ENCODE results near the gene FAM219A.
A peak's percentile ranks its signal among the peaks of the same experiment; 100 is the strongest.
"Not testable (repeated sequence)": the region's sequence is repeated elsewhere in the genome, so short reads cannot be mapped to it uniquely, and the experiment has no call there.

FAM219A gene

GRCh38 chr9:34440017-34440416 lies 18.4 kb downstream of the FAM219A start:
- DNase-seq, result no peak

DNA sequence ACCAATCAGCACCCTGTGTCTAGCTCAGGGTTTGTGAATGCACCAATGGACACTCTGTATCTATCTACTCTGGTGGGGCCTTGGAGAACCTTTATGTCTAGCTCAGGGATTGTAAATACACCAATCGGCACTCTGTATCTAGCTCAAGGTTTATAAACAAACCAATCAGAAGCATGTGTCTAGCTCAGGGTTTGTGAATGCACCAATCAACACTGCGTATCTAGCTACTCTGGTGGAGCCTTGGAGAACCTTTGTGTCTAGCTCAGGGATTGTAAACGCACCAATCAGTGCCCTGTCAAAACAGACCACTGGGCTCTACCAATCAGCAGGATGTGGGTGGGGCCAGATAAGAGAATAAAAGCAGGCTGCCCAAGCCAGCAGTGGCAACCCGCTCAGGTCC lies 19.9 kb downstream of the FAM219A start:
- DNase-seq, result not testable (repeated sequence)

DNA sequence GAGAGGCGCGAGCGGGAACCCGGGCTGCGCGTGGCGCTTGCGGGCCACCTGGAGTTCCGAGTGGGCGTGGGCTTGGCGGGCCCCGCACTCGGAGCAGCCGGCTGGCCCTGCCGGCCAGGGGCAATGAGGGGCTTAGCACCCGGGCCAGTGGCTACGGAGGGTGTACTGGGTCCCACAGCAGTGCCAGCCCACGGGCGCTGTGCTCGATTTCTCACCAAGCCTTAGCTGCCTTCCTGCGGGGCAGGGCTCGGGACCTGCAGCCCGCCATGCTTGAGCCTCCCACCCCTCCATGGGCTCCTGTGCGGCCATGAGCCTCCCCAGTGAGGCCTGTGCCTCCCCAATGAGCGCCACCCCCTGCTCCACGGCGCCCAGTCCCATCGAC lies 20.5 kb downstream of the FAM219A start:
- DNase-seq, result not testable (repeated sequence)

- peak; percentile 64 for DNase-seq
Measured at GRCh38 chr9:34437006-34437925, 21.1 kb downstream of the FAM219A start.

- DNase-seq, result no peak
Measured at GRCh38 chr9:34431667-34432066, 26.7 kb downstream of the FAM219A start.

GRCh38 chr9:34430843-34431437 lies 27.4 kb downstream of the FAM219A start:
- no peak for DNase-seq

- DNase-seq, result no peak
Measured at GRCh38 chr9:34428325-34428958, 29.9 kb downstream of the FAM219A start.

GRCh38 chr9:34426347-34427074 lies 31.9 kb downstream of the FAM219A start:
- no peak for DNase-seq

- DNase-seq, result no peak
Measured at GRCh38 chr9:34419716-34420504, 38.5 kb downstream of the FAM219A start.

DNA sequence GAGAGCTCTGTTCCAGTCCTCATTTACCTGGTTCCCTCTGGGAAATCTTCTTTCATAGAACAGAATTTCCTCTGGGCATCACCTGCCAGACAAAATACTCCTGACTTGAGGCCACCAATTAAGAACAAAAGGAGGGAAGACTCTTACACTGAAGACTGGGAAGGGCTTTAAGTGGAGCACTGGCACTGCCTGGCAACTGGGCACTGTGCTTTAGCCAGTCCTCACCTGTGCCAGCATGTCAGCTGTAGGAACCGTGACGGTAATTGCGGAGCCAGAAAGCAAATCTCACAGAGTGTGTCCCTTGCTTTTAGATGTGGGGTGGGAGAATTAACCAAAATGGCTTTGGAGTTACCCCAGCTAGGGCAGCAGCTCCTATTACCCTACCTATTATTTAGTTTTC lies 40.6 kb downstream of the FAM219A start:
- DNase-seq, result no peak

DNA sequence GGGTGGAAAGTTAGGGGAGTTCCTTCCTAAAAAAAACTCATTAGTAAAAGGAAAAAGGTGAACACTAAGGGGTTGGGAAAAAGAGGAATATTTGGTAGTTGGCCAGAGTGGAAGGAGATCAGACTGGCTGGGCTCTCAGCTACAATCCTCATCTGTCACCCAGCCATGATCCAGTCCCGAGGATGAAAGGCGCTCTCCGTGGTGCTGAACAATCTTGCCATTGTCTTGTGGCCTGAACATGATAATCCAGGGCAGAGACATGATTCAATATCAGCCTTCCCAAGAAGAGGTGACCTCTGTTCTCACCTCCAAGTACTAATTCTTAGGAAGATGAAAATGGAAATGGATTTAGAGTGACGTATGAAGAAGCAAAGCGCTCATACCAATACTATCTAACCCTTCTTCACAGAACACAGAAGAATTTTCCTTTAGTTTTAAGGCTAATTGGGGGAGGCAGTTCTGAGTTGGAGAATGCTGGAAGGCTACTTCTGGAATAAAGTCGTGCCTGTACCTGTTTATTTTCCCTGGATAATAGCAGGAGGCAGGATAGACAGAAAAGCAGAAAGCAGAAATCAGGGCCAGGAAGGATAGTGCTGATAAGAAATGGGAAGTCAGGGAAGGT lies 45.0 kb downstream of the FAM219A start:
- no peak for DNase-seq

- DNase-seq, result no peak
Measured at GRCh38 chr9:34412336-34412735, 46.0 kb downstream of the FAM219A start.

- no peak for DNase-seq
Measured at GRCh38 chr9:34409154-34409553, 49.2 kb downstream of the FAM219A start.

- no peak for DNase-seq
Measured at GRCh38 chr9:34408173-34408572, 50.2 kb downstream of the FAM219A start.

- no peak for DNase-seq
Measured at GRCh38 chr9:34406219-34406618, 52.2 kb downstream of the FAM219A start.

- DNase-seq, result no peak
Measured at GRCh38 chr9:34405719-34406118, 52.7 kb downstream of the FAM219A start.

DNA sequence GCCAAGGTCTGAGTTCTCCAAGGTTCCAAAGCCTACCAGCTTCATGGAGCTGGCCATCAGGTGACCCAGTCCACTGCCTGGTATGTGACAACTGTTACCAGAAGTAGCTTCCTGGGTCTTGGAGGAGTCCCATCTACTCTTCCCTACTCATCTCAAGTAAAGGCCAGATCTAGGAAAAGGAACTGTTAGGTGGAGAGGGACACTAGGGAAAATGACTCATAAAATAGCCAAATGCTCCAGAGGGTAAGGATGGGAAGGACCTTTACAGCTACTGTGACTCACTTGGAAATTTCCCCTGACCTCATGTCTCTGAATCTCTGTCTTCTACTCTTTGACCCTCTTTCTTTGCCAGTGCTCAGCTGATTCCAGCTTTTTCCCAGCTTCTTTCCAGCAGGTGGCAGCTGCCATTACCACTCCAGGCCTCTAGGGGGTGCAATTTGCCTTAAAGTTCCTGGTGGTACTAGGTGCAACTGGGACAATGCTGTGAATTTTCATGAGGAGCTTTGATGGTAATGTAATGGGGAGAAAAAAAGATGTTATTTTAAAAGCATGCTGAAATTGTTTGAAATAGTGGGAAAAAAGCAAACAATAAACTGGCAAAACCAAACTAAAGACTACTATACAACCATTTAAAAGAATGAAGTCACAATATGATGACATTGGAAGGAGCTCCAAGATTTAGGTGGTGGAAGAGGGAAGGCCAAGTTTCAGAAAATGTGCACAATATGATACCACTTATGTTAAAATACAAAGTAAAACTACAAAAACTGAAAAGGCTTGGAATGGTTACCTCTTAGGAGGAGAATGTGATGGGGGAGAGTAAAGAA lies 54.6 kb downstream of the FAM219A start:
- DNase-seq, result peak; percentile 27

DNA sequence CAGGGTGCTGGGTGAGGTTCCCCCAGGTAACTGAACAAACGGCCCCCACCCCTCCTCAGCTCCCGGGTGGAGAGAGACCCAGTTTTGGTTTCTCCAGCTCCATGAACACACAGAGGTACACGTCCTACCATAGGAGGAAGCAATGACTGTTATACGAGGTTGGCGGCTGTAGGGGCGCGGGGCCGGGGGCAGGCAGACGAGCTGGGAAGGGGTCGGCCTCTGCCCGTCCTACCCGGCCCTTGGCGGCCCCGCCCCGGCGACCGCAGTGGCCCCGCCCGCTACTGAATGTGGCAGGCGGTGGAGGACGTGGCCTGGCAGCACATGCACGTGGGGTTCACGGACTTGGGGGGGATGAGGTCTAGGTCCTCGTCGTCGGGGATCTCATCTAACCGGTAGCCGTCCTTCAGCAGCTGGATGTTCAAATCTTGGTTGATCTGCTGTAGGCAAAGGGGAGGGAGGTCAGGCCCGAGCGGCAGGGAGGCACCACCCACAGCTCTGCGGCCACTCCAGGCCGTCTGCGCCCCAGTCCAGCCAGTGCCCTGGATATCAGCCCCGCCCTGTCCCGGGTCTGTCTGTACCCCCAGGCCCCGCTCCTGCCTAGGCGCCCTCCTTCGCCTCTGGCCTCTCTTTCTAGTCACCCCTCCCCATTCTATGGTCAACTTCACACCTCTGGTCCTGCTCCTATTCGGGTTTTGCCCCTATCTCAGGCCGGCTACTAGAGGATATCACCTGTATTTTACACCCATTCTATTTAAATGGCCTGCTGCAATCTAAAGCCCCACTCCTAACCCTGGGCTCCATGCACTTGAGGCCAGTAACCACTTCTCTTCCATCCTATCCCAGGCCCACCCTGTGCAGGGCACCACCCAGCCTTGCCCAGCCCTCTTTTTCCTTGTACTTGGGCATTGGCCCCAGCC lies 57.4 kb downstream of the FAM219A start:
- no peak for DNase-seq

GRCh38 chr9:34400275-34400674 lies 58.1 kb downstream of the FAM219A start:
- no peak for DNase-seq

DNA sequence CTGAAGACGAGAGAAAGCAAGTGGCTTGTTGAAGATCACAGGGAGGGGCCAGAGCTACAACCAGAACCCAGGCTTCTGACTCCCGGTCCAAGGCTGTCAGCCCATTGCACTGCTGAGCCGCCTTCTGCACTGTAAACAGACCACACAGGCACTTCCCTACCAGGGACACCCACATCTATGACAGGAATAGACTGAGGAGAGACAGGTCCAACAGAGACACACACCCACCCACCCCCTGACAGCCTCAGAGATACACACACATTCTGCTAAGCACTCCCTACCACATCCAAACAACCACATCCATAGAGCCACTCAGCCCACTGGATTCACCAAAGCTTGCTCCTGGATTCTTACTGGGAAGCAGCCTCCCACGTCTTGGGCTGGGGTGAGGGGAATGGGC lies 58.6 kb downstream of the FAM219A start:
- no peak for DNase-seq
